ENCODE measurements around the gene HMGXB4.
A peak's percentile ranks its signal among the peaks of the same experiment; 100 is the strongest.

HMGXB4 gene

DNA sequence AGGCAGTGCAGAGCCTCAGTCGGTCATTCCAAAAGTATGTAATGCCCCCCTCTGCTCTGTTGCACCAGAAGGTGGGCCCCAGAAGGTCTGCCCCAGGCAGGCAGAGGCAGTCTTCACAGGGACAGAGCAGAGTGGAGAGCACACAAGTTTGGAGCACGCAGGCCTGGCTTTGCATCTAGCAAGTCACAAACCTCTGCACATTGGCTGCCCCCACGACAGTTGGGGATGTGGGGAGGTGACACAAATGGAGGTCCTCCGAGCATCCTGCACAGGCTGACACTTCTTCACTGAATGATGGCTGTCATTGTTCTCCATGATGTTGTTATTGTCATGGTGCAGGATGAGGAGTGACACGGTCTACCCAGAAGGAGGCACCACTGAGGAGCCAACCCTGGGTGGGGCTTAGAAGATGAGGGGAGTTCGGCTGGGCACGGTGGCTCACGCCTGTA lies 54.3 kb downstream of the HMGXB4 start:
- DNase-seq = no peak

- peak in 1 of 2 experiments; percentile 11 for DNase-seq
Observed at GRCh38 chr22:35312198-35313059, 55.1 kb downstream of the HMGXB4 start.

DNA sequence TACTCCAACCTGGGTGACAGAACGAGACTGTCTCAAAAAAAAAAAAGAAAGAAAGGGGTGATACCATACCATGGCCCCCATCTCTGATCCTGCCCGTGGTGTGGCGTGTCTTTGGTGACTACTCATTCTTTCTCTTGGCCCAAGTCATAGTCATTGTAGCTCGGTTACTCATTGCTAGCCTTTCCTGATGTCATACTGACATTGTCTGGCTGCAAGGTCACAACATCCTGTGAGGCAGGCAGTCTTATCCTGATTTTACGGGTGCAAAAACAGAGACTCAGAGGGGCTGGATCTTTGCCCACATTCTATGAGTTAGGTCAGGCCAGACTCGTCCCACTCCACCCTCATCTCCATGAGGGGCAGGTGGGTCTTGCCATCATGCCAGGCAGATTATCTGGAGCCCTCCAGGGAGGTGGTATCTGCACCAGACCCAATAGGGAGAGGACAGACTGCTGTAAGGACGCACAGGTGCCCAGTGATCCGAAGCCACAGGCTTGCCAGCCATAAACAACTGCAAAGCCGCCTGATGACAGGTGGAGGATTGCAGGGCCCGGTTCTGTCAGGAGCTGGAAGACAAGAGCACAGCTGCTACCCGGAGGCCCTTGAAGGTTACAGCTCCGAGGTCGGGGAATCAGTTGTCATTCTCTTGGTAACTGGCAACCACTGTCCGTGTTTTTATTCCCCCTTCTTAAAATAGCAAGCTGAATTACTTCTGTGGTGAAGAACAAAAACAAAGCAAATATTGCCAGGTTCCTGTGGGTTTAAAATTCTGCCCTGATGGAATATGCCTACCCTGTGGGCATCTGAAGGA lies 56.2 kb downstream of the HMGXB4 start:
- DNase-seq = peak in 1 of 2 experiments; percentile 56

DNA sequence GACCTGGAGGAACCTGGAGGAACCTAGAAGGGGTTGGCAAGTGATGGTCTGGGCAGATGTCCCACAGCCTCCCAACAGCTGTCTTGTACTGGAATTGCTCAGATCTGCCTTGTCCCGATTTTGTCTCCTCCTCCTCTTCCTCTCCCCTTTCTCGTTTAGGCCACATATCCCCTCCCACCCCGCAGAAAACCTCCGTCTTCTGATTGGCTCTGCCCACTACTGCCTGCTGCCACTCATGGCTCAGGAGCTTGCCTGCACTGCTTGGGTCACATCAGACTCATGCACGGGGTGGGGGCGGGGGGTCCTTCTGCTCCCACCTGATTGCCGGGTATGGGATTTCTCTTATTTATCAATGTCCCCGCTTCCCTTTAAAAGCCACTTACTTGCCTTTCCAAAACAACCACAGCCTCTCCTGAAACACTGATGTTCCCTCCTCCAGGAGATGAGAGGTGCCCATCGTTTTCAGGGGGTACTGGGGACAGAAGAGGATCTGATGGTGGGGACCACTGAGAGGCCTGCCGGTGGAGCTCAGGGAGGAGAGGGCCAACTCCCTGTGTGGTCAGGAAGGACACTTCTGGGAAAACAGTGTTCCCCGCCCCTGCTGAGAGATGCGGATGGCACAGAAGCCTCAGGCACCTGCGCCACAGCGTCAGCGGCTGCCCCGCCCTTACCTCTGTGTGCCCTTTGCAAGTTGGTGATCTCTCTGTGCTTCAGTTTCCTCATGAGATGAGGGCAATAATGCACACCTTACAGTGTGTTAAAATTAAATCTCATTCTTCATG lies 57.1 kb downstream of the HMGXB4 start:
- DNase-seq = peak in 1 of 2 experiments; percentile 5

DNA sequence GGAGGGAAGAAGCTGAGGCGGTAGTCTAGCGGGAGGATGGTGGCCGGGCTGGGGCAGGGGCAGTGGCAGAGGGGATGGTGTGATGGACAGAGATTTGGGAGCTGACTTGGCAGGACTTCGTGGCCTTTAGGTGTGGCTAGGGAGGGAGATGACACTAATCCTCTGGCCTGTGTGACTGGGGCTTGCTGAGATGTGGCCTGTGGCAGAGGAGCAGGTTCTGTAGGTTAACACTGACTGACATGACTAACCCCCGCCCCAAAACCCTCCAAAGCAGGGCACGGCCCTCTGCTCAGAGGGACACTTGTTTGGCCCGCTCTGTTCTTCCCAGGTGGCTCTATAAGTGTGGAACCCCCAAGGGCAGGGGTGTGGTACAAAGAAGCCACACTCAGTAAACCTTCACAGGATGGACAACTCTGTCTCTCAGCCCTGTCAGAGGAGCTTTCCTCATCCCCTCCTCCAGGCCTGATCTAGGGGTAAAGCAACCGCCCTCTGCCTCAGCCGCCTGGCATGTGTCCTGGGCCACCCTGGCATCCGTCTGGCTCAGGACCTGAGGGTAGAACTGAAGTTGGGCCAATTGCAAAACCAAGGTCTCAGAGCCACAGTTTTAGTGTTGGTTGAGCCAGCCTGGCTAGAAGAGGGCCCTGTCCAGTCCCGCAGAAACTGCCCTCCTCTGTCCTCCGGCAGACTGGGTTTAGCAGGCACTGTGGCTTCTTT lies 58.0 kb downstream of the HMGXB4 start:
- no peak for DNase-seq

GRCh38 chr22:35315855-35316745 lies 58.8 kb downstream of the HMGXB4 start:
- peak; percentile 52 to 70 for DNase-seq

DNA sequence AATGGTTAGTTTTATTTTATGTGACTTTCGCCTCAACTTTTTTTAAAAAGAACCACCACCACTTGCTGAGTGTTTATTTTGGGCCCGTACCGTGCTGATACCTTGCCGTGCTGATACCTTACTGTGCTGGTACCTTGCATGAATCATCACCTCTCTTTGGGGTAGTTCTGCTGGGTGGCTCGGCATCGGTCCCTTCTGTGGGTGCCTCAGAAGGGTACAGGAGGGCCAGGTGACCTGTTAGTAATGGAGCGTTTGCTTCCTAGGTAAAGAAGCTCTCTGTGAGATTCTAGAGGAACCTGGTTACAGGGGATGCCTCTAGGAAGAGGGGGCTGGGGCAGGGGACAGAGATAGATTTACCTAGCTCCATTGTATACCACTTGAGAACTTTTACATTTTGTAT lies 59.5 kb downstream of the HMGXB4 start:
- DNase-seq = no peak

GRCh38 chr22:35317680-35318290 lies 60.5 kb downstream of the HMGXB4 start:
- DNase-seq = no peak

- DNase-seq = no peak
Observed at GRCh38 chr22:35318346-35319215, 61.3 kb downstream of the HMGXB4 start.

- DNase-seq = no peak
Observed at GRCh38 chr22:35319244-35319985, 62.1 kb downstream of the HMGXB4 start.

- DNase-seq = no peak
Observed at GRCh38 chr22:35322126-35322525, 64.8 kb downstream of the HMGXB4 start.

DNA sequence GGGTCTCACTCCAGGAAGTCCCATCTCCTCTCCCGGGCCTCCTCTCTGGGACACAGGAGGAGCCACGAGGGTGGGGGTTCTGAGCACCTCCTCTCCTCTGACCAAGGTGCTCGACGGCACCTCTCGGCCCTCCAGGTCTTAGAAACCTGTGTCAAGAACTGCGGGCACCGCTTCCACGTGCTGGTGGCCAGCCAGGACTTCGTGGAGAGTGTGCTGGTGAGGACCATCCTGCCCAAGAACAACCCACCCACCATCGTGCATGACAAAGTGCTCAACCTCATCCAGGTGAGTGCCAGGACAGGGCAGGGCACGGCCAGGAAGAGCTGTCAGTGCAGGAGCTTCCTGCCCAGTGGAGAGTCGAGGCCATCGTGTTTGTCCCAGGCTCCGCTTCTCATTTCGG lies 65.6 kb downstream of the HMGXB4 start:
- DNase-seq = no peak

DNA sequence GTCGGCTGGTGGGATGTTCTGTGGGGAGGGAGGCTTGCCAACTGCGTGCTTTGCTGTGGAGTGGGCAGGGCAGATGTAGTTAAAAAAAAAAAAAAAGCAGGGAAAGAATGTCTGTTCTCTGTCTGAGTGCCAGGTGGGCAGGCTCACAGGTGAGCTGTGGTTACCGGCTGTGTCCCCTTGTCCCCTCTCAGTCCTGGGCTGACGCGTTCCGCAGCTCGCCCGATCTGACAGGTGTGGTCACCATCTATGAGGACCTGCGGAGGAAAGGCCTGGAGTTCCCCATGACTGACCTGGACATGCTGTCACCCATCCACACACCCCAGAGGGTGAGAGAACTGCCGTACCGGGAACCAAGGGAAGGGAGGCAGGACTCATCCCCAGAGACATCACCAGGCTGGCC lies 66.0 kb downstream of the HMGXB4 start:
- DNase-seq = no peak

GRCh38 chr22:35324067-35324466 lies 66.8 kb downstream of the HMGXB4 start:
- DNase-seq = no peak

DNA sequence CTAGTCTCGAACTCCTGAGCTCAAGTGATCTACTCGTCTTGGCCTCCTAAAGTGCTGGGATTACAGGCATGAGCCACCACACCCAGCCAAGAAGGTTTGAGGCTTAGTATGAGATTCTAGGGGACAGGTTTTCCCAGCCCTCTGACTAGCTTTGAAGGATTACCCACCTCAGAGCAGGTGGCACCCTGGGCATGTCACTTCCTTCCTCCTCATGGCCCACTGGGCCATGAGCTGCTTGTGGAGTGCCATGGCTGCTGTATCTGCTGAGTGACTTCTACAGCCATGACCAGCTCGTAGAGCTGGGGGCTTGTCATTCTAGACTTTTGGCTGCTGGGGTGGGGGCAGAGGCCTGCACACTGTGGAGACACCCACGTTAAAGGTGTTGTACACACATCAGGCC lies 67.5 kb downstream of the HMGXB4 start:
- DNase-seq = no peak

GRCh38 chr22:35325209-35325608 lies 67.9 kb downstream of the HMGXB4 start:
- no peak for DNase-seq

- DNase-seq = no peak
Observed at GRCh38 chr22:35326854-35327562, 69.7 kb downstream of the HMGXB4 start.

DNA sequence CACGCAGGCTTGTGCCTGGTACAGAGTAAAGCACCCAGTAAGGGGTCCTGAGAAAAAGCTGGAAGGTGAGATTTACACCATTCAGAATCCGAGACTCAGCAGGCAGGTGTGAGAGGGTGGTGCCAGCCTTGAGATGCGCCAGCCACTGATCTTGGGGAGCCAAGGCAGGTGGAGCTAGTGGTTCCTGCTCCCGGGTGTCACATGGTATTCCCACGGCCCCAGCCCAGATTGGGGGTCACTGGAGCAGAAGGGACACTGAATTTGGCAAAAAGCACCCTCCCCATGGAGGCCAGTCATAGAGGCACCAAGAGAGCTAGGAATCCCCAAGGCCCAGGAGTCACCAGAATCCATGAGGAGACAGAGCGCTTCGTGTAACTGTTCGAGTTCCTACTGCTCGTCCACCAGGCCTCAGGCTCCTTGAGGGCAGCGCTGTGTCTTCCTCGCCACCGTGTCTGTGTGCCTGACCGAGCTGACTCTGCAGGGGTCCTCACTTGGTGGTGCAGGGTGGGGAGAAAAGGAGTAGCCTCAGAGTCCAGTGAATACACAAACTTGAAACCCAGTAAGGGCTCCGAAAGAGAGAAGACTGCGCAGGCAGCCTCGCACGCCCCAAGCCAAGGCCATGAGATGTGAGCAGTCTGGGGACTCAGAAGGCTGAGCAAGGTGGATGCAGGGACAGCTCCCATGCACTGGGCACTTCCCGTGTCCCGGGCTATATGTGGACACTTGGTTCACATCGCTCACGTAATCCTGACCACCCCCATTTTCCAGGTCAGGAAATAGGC lies 70.6 kb downstream of the HMGXB4 start:
- no peak for DNase-seq

Data from NCI-H526 (cell line).